Calu3 (cell line): ENCODE data around the gene SH3TC2. TPM values are rescaled to one million over a fixed set of nuclear protein-coding genes. Genes with fewer than 3 reads are reported as not detected.
A peak's percentile ranks its signal among the peaks of the same experiment; 100 is the strongest.

Source experiments
- BruUV-seq: library from RNA; stranded (reverse); fragments of 400-500 nt; replicated peaks from 2 replicates; lab custom pipeline; 2021; lab: Mats Ljungman, UMichigan
- CTCF ChIA-PET: fragments of 300-600 bp; sonication (Branson Sonifier 250); formaldehyde crosslinking; loops from one replicate; lab custom pipeline; 2022; ENCODE audit warnings: antibody characterized with exemption; lab: Charles Lee
- DNase-seq: peaks from one replicate; pipeline ENCODE4 v3.0.0; 2022
- H3K27ac Mint-ChIP-seq: one replicate; pipeline ENCODE4 v1.8.0; 2022; ENCODE audit warnings: mixed read lengths; ENCODE audit not compliant: unreplicated experiment
- H3K27me3 Mint-ChIP-seq: one replicate; pipeline ENCODE4 v1.8.0; 2022; ENCODE audit warnings: mixed read lengths; ENCODE audit not compliant: unreplicated experiment
- H3K36me3 Mint-ChIP-seq: one replicate; pipeline ENCODE4 v1.8.0; 2022; ENCODE audit warnings: mild to moderate bottlenecking, moderate library complexity, mixed read lengths; ENCODE audit not compliant: insufficient read depth, unreplicated experiment
- H3K4me1 Mint-ChIP-seq: one replicate; pipeline ENCODE4 v1.8.0; 2022; ENCODE audit warnings: mild to moderate bottlenecking, low read depth, mixed read lengths; ENCODE audit not compliant: unreplicated experiment
- H3K4me3 Mint-ChIP-seq: one replicate; pipeline ENCODE4 v1.8.0; 2022; ENCODE audit warnings: mild to moderate bottlenecking, low read depth, moderate library complexity, mixed read lengths; ENCODE audit not compliant: unreplicated experiment
- H3K9me3 Mint-ChIP-seq: one replicate; pipeline ENCODE4 v1.8.0; 2022; ENCODE audit warnings: low read depth, mixed read lengths; ENCODE audit not compliant: unreplicated experiment
- CTCF ChIP-seq: fragments of 200-600 bp; IDR thresholded peaks from one replicate; pipeline ENCODE4 v1.8.0; 2022; ENCODE audit warnings: antibody characterized with exemption; ENCODE audit not compliant: unreplicated experiment
- intact Hi-C: fragments of 100-400 bp; cut with micrococcal nuclease; formaldehyde crosslinking; loops from one replicate; pipeline ENCODE4 v1.10.0; 2022; ENCODE audit not compliant: unreplicated experiment
- microRNA-seq: library from miRNA; unstranded; fragments of <30 nt; microRNA quantifications from one replicate; pipeline ENCODE4 v1.2.0, GENCODE V29; 2022
- total RNA-seq: library from RNA; stranded (reverse); gene quantifications from 2 replicates; pipeline ENCODE4 v1.2.3, GENCODE V29; 2022

SH3TC2 gene
- total RNA-seq, 1 experiment from 2014 or later = 60.3 TPM

- Mint-ChIP-seq H3K36me3 (peaks cover 1% of the 10 kb centered on the region), H3K27me3 (no peaks in the 10 kb centered on the region), H3K4me1 (peaks cover 81% of the 10 kb centered on the region), H3K27ac (no peak overlapping the region), H3K9me3 (no peaks in the 10 kb centered on the region), H3K4me3 (no peak overlapping the region)
- no peak for TF ChIP-seq CTCF
- CTCF ChIA-PET = interaction anchor here (0.7 to 4.4 kb wide), 5 partner anchors 47 to 220 kb away, joined by 3 to 47 read pairs (median 5); partner anchors contain the start of gene ADRB2
- no peak for DNase-seq
- intact Hi-C loops = no loop called here
- BruUV-seq = no TSS peak
These were observed 102.6 kb downstream of the SH3TC2 start for GRCh38 chr5:148960070-148960769.

- peak; percentile 79 for DNase-seq
- H3K4me3 Mint-ChIP-seq = no peak overlapping the region
- BruUV-seq = no TSS peak
- no peaks in the 10 kb centered on the region for H3K27me3 Mint-ChIP-seq
- TF ChIP-seq CTCF = peak; percentile 93
- H3K9me3 Mint-ChIP-seq = peaks cover 6% of the 10 kb centered on the region
- intact Hi-C loops = loop anchor here (1.0 to 2.0 kb wide), 4 partner anchors 41 to 224 kb away; no protein-coding TSS in a partner anchor
- CTCF ChIA-PET = interaction anchor here (0.6 to 4.4 kb wide), 33 partner anchors 8 to 227 kb away, joined by 3 to 54 read pairs (median 4); partner anchors contain the start of genes ADRB2 and SH3TC2
- H3K27ac Mint-ChIP-seq = no peak overlapping the region
- no peaks in the 10 kb centered on the region for H3K36me3 Mint-ChIP-seq
- H3K4me1 Mint-ChIP-seq = peaks cover 68% of the 10 kb centered on the region
These were observed 105.2 kb downstream of the SH3TC2 start for GRCh38 chr5:148957591-148958202.

GRCh38 chr5:148956477-148957385, 106.1 kb downstream of the SH3TC2 start:
- CTCF ChIA-PET = interaction anchor here (0.6 to 4.4 kb wide), 27 partner anchors 9 to 1827 kb away, joined by 3 to 54 read pairs (median 4); partner anchors contain the start of gene ADRB2
- Mint-ChIP-seq H3K9me3 (peaks cover 6% of the 10 kb centered on the region), H3K4me1 (peaks cover 60% of the 10 kb centered on the region), H3K36me3 (no peaks in the 10 kb centered on the region), H3K27me3 (no peaks in the 10 kb centered on the region), H3K4me3 (no peak overlapping the region), H3K27ac (no peak overlapping the region)
- no TSS peak for BruUV-seq
- no peak for TF ChIP-seq CTCF
- intact Hi-C loops = loop anchor here (1.0 to 2.0 kb wide), 6 partner anchors 42 to 223 kb away; no protein-coding TSS in a partner anchor
- peak; percentile 71 for DNase-seq

Small RNA genes lying within 50 kb of the gene (microRNA-seq; reads per million reads assigned to microRNA genes)
- 1,151 reads per million, percentile 85 among the genes with 10 or more reads in this experiment for gene MIR584

Other genes with a start within 250 kb of the SH3TC2 start
- 16.6 and 16.9 TPM in 2 replicates for gene ADRB2, start 236.5 kb downstream of the SH3TC2 start, total RNA-seq
- 58.2 and 70.9 TPM in 2 replicates for gene ABLIM3, start 78.4 kb upstream of the SH3TC2 start, total RNA-seq
- gene AFAP1L1, start 208.8 kb upstream of the SH3TC2 start, total RNA-seq = 7.8 and 10.3 TPM in 2 replicates